HG02943 (cell line): ENCODE results near the gene NCF2.

Source experiments
- ATAC-seq: cut with Tn5 transposase; IDR thresholded peaks from one replicate; pipeline ENCODE4 v1.9.1; 2021; ENCODE audit warnings: mild to moderate bottlenecking, low read depth, moderate library complexity; ENCODE audit not compliant: unreplicated experiment

The NCF2 gene

GRCh38 chr1:183506561-183506960, 83.7 kb downstream of the NCF2 start:
- no peak for ATAC-seq
